Fibroblast of skin of right quadriceps (primary cell): ENCODE measurements around the gene SLC37A4.
A peak's percentile ranks its signal among the peaks of the same experiment; 100 is the strongest.
"Not testable (repeated sequence)": the region's sequence is repeated elsewhere in the genome, so short reads cannot be mapped to it uniquely, and the experiment has no call there.

ENCODE experiments used
- DNase-seq: peaks from one replicate; pipeline ENCODE4 v3.0.0-alpha.2; 2013

SLC37A4 gene

GRCh38 chr11:119041821-119042514 is 11.3 kb upstream of the SLC37A4 start:
- DNase-seq = no peak

- not testable (repeated sequence) for DNase-seq
Measured at GRCh38 chr11:119039471-119039870, 8.8 kb upstream of the SLC37A4 start.

DNA sequence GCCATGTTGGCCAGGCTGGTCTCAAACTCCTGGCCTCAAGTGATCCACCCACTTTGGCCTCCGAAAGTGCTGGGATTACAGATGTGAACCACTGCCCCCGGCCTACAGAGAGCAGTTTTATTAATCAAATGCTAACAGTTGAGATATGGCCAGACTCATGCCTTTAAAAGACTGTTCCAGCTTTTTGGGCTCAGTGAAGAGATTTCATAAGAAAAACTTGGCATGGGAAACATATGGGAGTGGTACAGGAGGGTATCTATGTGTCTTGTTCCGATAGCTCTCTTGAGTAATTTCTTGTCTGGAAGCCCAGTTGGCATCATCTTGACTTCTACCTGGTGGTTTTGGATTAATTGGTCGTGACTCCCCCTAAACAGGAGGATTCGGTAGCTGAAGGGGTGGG is 8.2 kb upstream of the SLC37A4 start:
- DNase-seq = no peak

GRCh38 chr11:119034813-119035212 is 4.1 kb upstream of the SLC37A4 start:
- DNase-seq = no peak

DNA sequence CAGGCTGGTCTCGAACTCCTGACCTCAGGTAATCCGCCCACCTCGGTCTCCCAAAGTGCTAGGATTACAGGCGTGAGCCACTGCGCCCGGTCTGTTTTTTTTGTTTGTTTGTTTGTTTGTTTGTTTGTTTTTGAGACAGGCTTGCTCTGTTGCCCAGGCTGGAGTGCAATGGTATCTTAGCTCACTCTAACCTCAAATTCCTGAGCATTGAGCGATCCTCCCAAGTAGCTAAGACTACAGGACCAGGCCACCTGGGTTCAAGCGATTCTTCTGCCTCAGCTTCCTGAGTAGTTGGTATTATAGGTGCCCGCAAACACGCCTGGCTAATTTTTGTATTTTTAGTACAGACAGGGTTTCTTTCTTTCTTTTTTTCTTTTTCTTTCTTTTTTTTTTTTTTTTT is 2.7 kb upstream of the SLC37A4 start:
- DNase-seq = not testable (repeated sequence)

- no peak for DNase-seq
Measured at GRCh38 chr11:119031912-119032280, 1.2 kb upstream of the SLC37A4 start.

DNA sequence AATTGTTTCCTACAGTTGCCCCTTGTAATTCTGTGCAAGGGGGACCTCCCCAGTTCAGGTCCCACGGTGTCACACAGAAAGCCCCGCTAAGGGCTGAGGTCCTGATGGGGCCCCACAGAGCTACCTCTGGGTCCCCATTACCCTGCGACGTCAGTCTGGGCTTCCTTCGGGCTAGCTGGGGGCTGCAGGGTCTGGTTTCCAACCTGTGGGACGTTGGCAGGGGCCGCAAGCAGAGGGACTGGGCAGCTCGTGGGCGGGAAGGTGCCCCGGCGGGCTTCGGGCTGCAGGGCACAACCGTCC is 698 bp downstream of the SLC37A4 start:
- no peak for DNase-seq

- DNase-seq = no peak
Measured at GRCh38 chr11:119029340-119030028, 1.2 kb downstream of the SLC37A4 start.

- DNase-seq = no peak
Measured at GRCh38 chr11:119029069-119029339, 1.7 kb downstream of the SLC37A4 start.

DNA sequence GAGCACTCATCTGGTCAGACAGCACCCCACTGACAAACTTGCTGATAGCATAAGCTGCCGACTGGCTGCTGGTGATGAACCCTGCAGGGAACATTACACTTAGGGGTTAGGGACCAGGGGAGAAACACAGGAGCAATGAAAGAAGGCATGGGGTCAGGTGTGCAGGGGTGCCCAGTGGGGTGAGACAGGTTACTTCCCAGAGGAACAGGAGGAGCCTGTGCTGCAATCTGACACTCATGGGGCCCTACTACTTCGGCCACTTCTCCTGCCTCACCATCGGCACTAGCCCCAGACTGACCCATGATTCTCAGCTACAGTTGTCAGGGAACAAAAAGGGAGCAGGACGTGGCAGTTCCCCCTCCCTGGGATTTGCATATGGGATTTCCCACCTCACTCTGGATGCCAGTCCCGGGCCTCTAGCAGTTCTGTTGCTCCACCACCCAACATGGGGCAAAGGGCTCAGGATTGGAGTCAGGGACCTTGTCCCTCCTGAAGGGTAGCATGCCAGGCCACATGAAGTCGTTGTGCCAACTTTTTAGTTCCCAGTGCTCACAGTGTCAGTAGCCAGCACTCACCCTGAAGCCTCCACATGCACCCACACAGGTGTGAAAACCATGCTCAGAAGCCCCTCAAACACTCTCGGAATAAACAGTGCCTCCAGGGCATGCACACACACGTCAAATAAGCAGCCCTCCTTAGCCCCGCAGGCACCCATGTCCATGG is 2.2 kb downstream of the SLC37A4 start:
- DNase-seq = no peak

GRCh38 chr11:119027561-119028345 is 2.9 kb downstream of the SLC37A4 start:
- no peak for DNase-seq

- DNase-seq = no peak
Measured at GRCh38 chr11:119026970-119027369, 3.7 kb downstream of the SLC37A4 start.

DNA sequence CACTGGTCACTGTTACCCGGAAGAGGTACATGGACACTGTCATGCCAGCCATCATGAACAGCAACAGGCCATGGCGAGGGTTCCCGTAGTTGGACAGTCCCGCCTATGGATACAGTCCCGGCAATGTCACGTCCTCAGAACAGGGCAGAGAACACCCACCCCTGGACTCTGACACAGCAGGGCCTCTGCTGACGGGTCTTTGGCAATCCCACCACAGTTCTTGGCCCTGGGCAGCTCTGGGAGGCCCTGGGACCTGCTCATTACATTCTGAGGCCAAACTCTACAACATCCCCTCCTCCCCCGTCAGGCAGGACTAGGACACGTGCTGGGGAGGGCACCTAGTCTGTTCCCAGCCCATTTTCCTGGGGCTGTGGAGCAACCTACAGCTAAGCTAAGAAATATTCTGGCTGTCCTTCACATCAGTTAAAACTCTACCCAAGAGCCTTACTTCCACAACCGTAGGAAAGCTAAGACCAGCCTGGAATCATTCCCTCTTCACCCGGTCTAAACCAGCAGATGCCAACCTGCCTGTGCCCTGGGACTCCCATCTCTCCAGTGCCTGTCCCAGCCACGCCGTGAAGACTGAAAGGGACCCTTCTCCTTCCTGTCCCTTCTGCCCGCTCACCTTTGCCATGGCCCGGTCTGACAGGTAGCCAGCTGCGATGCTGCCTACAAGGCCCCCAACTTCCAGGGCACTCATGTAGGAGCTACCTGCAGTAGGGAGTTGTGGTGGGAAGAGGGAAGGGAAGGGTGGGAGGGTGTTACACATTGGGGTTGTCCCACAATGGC is 4.5 kb downstream of the SLC37A4 start:
- DNase-seq = no peak

DNA sequence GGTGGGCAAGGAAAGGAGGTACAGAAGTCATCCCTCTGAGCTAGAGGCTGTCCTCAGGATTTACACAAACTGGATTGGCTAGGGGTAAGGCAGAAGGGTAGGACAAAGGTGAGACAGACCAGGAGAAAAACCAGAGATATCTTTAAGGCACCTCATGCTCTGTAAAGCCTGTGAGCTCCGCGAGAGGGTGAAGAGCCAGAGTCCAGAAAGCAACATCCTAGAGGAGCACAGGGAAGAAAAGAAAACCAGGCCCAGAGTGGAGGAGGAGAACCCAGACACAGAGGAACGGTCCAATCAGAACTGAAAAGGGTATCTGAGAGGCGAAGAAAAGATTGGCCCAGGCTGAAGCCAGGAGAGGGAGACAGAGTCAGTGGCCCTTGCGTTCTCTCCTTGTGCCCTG is 5.1 kb downstream of the SLC37A4 start:
- DNase-seq = no peak

DNA sequence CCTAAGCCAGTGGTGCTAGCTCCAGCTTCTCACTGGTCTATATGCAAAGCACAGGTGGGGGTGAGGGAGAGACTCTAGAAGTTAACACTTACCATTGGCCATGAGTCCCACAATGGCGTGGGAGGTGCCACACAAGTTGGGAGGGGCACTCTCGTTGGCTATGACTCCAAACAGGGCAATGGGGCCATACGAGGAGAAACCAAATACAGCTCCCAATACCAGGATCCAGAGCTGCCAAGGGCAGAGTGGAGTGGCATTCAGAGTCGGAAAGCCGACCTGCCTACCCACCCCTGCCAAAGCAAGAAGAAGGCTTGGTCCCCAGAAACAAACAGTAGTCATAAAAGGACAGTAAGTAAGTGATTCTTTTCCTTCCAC is 5.6 kb downstream of the SLC37A4 start:
- no peak for DNase-seq

GRCh38 chr11:119024430-119025098 is 6.1 kb downstream of the SLC37A4 start:
- no peak for DNase-seq

GRCh38 chr11:119023741-119024140 is 6.9 kb downstream of the SLC37A4 start:
- peak; percentile 16 for DNase-seq

DNA sequence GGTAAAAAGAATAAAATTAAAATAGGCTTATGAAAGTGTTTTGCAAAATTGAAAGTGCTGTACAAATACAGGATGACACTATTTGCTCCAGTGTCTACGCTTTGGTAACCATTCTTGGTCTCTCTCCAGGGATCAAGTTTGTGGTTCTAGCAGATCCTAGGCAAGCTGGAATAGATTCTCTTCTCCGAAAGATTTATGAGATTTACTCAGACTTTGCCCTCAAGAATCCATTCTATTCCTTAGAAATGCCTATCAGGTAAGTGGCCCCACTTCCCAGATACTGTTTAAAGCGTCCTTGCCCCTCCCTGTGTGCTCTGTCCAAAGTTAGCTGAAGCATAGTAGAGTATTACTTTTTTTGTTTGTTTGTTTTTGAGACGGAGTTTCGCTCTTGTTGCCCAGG is 9.0 kb downstream of the SLC37A4 start:
- DNase-seq = no peak

DNA sequence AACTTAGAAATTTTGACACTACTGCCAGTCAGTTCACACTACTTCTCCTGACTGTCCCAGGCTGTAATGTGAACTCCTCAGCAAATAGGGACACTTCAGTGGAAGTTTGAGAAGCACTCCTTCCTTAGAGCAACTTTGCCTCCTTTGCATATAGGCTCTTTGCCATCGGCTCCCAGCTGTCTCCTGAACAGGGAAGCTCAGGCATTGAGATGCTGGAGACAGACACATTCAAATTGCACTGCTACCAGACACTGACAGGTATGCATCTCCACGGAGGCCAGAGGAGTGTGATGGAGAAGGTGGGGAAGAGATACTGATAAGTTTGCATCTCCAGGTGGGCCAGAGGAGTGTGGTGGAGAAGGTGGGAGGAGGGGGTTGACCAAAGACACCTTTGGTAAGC is 10.7 kb downstream of the SLC37A4 start:
- no peak for DNase-seq

DNA sequence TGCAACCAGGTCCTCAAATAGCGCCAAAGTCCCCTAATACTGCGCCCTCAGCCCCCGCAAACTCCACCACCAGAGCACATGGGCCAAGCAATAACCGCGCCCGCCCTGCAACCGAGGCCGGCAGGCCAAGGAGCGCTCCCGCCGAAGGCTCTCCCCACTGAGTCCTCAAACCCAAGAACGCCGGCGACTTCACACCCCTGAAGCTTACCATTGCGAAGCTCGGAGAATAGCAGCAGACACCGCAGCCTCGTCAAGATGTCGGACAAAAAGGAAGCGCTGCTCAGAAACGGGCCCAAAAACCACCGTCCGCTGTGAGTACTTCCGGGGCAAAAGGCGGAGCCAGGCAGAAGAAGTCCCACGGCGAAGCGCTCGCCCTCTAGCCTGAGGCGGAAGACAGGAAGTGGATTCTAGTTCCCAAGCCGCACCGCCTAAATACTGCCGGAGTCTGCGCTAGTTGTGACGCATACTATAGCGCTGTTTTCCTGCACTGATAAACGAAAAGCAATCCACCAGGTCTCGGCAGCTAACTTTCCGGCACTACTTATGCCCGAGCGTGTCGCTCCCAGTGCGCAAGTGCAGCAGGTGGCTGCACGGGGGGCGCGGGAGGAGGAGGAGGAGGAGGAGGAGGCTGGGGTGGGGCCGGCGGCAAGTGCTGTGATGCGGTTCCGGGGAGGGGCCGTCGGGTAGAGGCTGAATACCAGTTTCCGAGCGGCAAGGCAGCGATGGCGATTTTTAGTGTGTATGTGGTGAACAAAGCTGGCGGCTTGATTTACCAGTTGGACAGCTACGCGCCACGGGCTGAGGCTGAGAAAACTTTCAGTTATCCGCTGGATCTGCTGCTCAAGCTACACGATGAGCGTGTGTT is 12.4 kb downstream of the SLC37A4 start, which contains the start of the genes RPS25 and TRAPPC4:
TSS of gene RPS25 (minus strand) at position 270 of the 865 bp plus-strand sequence. CDS start at position 211, 59 bp downstream.
TSS of gene TRAPPC4 (plus strand) at position 693 of the 865 bp plus-strand sequence. CDS start at position 723, 30 bp downstream.
- DNase-seq = peak; percentile 96

DNA sequence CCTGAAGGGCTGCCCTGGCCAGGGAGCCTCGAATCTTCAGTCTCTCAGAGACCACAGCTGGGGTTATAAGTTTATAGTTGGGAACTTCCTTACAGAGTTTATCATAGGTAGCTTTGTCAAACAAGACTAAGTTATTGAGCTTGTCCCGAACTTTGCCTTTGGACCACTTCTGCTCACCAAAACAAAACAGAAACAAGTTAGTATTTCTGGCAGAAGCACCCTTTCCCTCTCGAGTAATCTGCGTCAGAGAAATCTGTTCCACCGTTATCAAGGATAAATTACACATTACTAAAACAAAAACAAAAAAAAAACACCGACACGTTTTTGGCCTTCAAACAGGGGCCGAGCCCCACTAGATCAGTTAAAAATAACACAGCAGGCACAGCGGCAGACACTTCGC is 13.3 kb downstream of the SLC37A4 start:
- not testable (repeated sequence) for DNase-seq
